Neural cell (in vitro differentiated cells): ENCODE results near the gene ATXN7L3. TPM values are rescaled to one million over a fixed set of nuclear protein-coding genes. Genes with fewer than 3 reads are reported as not detected.

ENCODE experiments used
- H2AFZ ChIP-seq: fragments of 200-600, 300-800 bp; sonication (generic), shearing (Covaris generic); 2 replicates; pipeline ENCODE4 v1.6.0; 2014; ENCODE audit warnings: low read depth, mild to moderate bottlenecking, antibody characterized with exemption, low read length, moderate library complexity
- H3F3A ChIP-seq: fragments of 200-600 bp; shearing (Covaris generic); 2 replicates; pipeline ENCODE4 v1.6.1; 2016; ENCODE audit warnings: mild to moderate bottlenecking, moderate library complexity, mixed read lengths, antibody characterized with exemption, low read length; ENCODE audit not compliant: insufficient read depth, poor library complexity, severe bottlenecking
- H3K27ac ChIP-seq: fragments of 200-600, 300-800 bp; sonication (generic), shearing (Covaris generic); 2 replicates; pipeline ENCODE4 v1.5.1; 2014; ENCODE audit warnings: mild to moderate bottlenecking, low read length, moderate library complexity
- H3K27me3 ChIP-seq: fragments of 300-800, 200-600 bp; sonication (generic), shearing (Covaris generic); 2 replicates; pipeline ENCODE4 v1.6.0; 2014; ENCODE audit warnings: mild to moderate bottlenecking, low read depth, low read length, moderate library complexity; ENCODE audit not compliant: insufficient read depth
- H3K36me3 ChIP-seq: fragments of 300-800, 200-600 bp; sonication (generic), shearing (Covaris generic); 2 replicates; pipeline ENCODE4 v1.5.1; 2014; ENCODE audit warnings: mild to moderate bottlenecking, antibody characterized with exemption, low read length, moderate library complexity; ENCODE audit not compliant: insufficient read depth
- H3K4me2 ChIP-seq: fragments of 300-800, 200-600 bp; sonication (generic), shearing (Covaris generic); 2 replicates; pipeline ENCODE4 v1.6.0; 2014; ENCODE audit warnings: mild to moderate bottlenecking, low read length
- H3K4me3 ChIP-seq: fragments of 300-800, 200-600 bp; sonication (generic), shearing (Covaris generic); 2 replicates; pipeline ENCODE4 v1.5.1; 2014; ENCODE audit warnings: mild to moderate bottlenecking, low read length, moderate library complexity
- H3K79me2 ChIP-seq: fragments of 200-600 bp; shearing (Covaris generic); replicated peaks from 2 replicates; pipeline ENCODE4 v1.6.0; 2014; ENCODE audit warnings: mild to moderate bottlenecking, low read length, moderate library complexity; ENCODE audit not compliant: insufficient read depth
- H3K9ac ChIP-seq: fragments of 300-800, 200-600 bp; sonication (generic), shearing (Covaris generic); 2 replicates; pipeline ENCODE4 v1.6.1; 2016; ENCODE audit warnings: mild to moderate bottlenecking, low read length, mixed read lengths
- H3K9me2 ChIP-seq: fragments of 200-600 bp; shearing (Covaris generic); 2 replicates; pipeline ENCODE4 v1.6.1; 2016; ENCODE audit warnings: mild to moderate bottlenecking, low read length, mixed read lengths; ENCODE audit not compliant: insufficient read depth
- H3K9me3 ChIP-seq: fragments of 200-600, 300-800 bp; sonication (generic), shearing (Covaris generic); 2 replicates; pipeline ENCODE4 v1.6.1; 2016; ENCODE audit warnings: mild to moderate bottlenecking, mixed run types, low read length, moderate library complexity, mixed read lengths
- H4K20me1 ChIP-seq: fragments of 200-600 bp; shearing (Covaris generic); 2 replicates; pipeline ENCODE4 v1.6.1; 2016; ENCODE audit warnings: mild to moderate bottlenecking, mixed run types; ENCODE audit not compliant: insufficient read depth
- CTCF ChIP-seq: fragments of 450-650 bp; IDR thresholded peaks from 2 replicates; pipeline ENCODE4 v1.5.1; 2014; ENCODE audit warnings: antibody characterized with exemption, mild to moderate bottlenecking, moderate library complexity; ENCODE audit not compliant: poor library complexity, severe bottlenecking
- EP300 ChIP-seq: fragments of 450-650 bp; conservative IDR thresholded peaks from 2 replicates; pipeline ENCODE4 v1.6.1; 2014; ENCODE audit warnings: antibody characterized with exemption, mild to moderate bottlenecking, moderate library complexity; ENCODE audit not compliant: poor library complexity, severe bottlenecking
- EZH2 ChIP-seq: fragments of 200-600, 300-800 bp; shearing (Covaris generic), sonication (generic); IDR thresholded peaks from 2 replicates; pipeline ENCODE4 v1.6.1; 2014; ENCODE audit warnings: antibody characterized with exemption, low read length, borderline replicate concordance, mild to moderate bottlenecking; ENCODE audit not compliant: insufficient read depth, poor library complexity, severe bottlenecking
- MXI1 ChIP-seq: fragments of 450-650 bp; conservative IDR thresholded peaks from 2 replicates; pipeline ENCODE4 v1.6.1; 2014; ENCODE audit warnings: antibody characterized with exemption, mild to moderate bottlenecking; ENCODE audit not compliant: poor library complexity, severe bottlenecking
- POLR2AphosphoS5 ChIP-seq: IDR thresholded peaks from 2 replicates; pipeline ENCODE4 v1.6.1; 2012
- RAD21 ChIP-seq: fragments of 450-650 bp; conservative IDR thresholded peaks from 2 replicates; pipeline ENCODE4 v1.6.1; 2014; ENCODE audit warnings: antibody characterized with exemption, mild to moderate bottlenecking, moderate library complexity
- REST ChIP-seq: IDR thresholded peaks from 2 replicates; pipeline ENCODE4 v1.6.1; 2012; ENCODE audit warnings: borderline replicate concordance
- SMC3 ChIP-seq: fragments of 450-650 bp; conservative IDR thresholded peaks from 2 replicates; pipeline ENCODE4 v1.6.1; 2014; ENCODE audit warnings: antibody characterized with exemption, mild to moderate bottlenecking, moderate library complexity; ENCODE audit not compliant: poor library complexity
- TAF1 ChIP-seq: IDR thresholded peaks from 2 replicates; pipeline ENCODE4 v1.6.1; 2012; ENCODE audit warnings: low read depth
- polyA plus RNA-seq: library from polyadenylated mRNA; depleted of rRNA; stranded (reverse); fragments of >200 nt; gene quantifications from 2 replicates; pipeline ENCODE4 v1.2.3, GENCODE V29; 2014

Gene ATXN7L3
- polyA plus RNA-seq, 1 donor from 2014 or later = 97.2 TPM

- no peaks in the 10 kb centered on the region for H3F3A ChIP-seq
These were observed 7.7 kb downstream of the ATXN7L3 start for GRCh38 chr17:44191941-44192496.

GRCh38 chr17:44191369-44191768 lies 8.3 kb downstream of the ATXN7L3 start:
- H3K4me2 ChIP-seq = no peak overlapping the region
- peaks cover 10% of the 10 kb centered on the region for H3K36me3 ChIP-seq
- H2AFZ ChIP-seq = no peak overlapping the region
- no peak overlapping the region for H3K9ac ChIP-seq
- peaks cover 21% of the 10 kb centered on the region for H3K79me2 ChIP-seq
- no peak overlapping the region for H3K27ac ChIP-seq
- no peaks in the 10 kb centered on the region for H4K20me1 ChIP-seq
- no peaks in the 10 kb centered on the region for H3K9me3 ChIP-seq
- H3K27me3 ChIP-seq = no peaks in the 10 kb centered on the region
- H3K4me3 ChIP-seq = no peak overlapping the region
- no peaks in the 10 kb centered on the region for H3F3A ChIP-seq
- H3K9me2 ChIP-seq = no peaks in the 10 kb centered on the region
- TF ChIP-seq SMC3 (no peak), CTCF (no peak), TAF1 (no peak), EZH2 (no peak), POLR2AphosphoS5 (no peak), RAD21 (no peak), MXI1 (no peak), EP300 (no peak)

More at GRCh38 chr17:44191941-44192496, 7.7 kb downstream of the ATXN7L3 start:
- TF ChIP-seq CTCF (no peak), MXI1 (no peak), POLR2AphosphoS5 (no peak), TAF1 (no peak), RAD21 (no peak), REST (no peak), SMC3 (no peak), EZH2 (no peak), EP300 (no peak)
- peaks cover 10% of the 10 kb centered on the region for H3K36me3 ChIP-seq
- H3K27ac ChIP-seq = no peak overlapping the region
- peaks cover 24% of the 10 kb centered on the region for H3K79me2 ChIP-seq
- no peak overlapping the region for H3K4me2 ChIP-seq
- no peaks in the 10 kb centered on the region for H3K9me2 ChIP-seq
- H4K20me1 ChIP-seq = no peaks in the 10 kb centered on the region
- H3K9me3 ChIP-seq = no peaks in the 10 kb centered on the region
- H2AFZ ChIP-seq = no peak overlapping the region
- no peaks in the 10 kb centered on the region for H3K27me3 ChIP-seq
- H3K9ac ChIP-seq = no peak overlapping the region
- H3K4me3 ChIP-seq = no peak overlapping the region
